ENCODE measurements around the gene TAMM41. TPM values are rescaled to one million over a fixed set of nuclear protein-coding genes. Genes with fewer than 3 reads are reported as not detected.
"Not testable (repeated sequence)": the region's sequence is repeated elsewhere in the genome, so short reads cannot be mapped to it uniquely, and the experiment has no call there.

Gene TAMM41
- 8.6 and 11.0 TPM in 2 replicates for total RNA-seq

- DNase-seq (ENCODE audit: low read depth): peak; percentile 73
- peaks cover 1% of the 10 kb centered on the region for H3K36me3 ChIP-seq (ENCODE audit: control insufficient read depth, insufficient read depth, low read length)
These were observed at the start of gene TAMM41 for GRCh38 chr3:11846281-11847266. TSS of gene TAMM41 (minus strand) at chr3:11846885. CDS start at chr3:11846636, 249 bp downstream.

GRCh38 chr3:11878837-11879236 lies 32.2 kb upstream of the TAMM41 start:
- H3K27me3 ChIP-seq (ENCODE audit: control insufficient read depth, insufficient read depth, low read length): no peaks in the 10 kb centered on the region
- TF ChIP-seq, protein P1, sequence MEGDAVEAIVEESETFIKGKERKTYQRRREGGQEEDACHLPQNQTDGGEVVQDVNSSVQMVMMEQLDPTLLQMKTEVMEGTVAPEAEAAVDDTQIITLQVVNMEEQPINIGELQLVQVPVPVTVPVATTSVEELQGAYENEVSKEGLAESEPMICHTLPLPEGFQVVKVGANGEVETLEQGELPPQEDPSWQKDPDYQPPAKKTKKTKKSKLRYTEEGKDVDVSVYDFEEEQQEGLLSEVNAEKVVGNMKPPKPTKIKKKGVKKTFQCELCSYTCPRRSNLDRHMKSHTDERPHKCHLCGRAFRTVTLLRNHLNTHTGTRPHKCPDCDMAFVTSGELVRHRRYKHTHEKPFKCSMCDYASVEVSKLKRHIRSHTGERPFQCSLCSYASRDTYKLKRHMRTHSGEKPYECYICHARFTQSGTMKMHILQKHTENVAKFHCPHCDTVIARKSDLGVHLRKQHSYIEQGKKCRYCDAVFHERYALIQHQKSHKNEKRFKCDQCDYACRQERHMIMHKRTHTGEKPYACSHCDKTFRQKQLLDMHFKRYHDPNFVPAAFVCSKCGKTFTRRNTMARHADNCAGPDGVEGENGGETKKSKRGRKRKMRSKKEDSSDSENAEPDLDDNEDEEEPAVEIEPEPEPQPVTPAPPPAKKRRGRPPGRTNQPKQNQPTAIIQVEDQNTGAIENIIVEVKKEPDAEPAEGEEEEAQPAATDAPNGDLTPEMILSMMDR (IDR thresholded peaks at IDR 0.05; ENCODE audit: insufficient read depth, low read length, poor library complexity, severe bottlenecking): no peak

More at GRCh38 chr3:11846281-11847266, at the start of gene TAMM41:
- TF ChIP-seq, protein P1 (IDR thresholded peaks at IDR 0.05; ENCODE audit: insufficient read depth, low read length, poor library complexity, severe bottlenecking): peak; percentile 78
- Histone ChIP-seq H3K27me3 (ENCODE audit: control insufficient read depth, insufficient read depth, low read length) (no peaks in the 10 kb centered on the region), H3K4me3 (ENCODE audit: low read depth, low read length) (peak within 1 kb of the TSS; percentile 86)

DNA sequence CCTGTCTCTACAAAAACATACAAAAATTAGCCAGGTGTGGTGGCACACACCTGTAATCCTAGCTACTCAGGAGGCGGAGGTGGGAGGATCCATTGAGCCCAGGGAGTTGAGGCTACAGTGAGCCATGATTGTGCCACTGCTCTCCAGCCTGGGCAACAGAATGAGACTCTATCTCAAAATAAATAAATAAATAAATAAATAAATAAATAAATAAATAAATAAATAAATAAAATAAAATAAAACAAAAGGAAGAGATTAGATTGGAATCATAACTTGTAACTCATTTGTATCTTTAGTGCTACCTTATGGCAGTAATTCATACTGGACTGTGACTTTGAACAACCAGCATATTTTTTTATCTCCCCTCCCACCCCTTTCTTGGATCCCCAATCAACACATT lies 28.0 kb upstream of the TAMM41 start:
- not testable (repeated sequence) for H3K4me3 ChIP-seq (ENCODE audit: low read depth, low read length); H3K27me3 ChIP-seq (ENCODE audit: control insufficient read depth, insufficient read depth, low read length); DNase-seq (ENCODE audit: low read depth); H3K36me3 ChIP-seq (ENCODE audit: control insufficient read depth, insufficient read depth, low read length)

More at GRCh38 chr3:11878837-11879236, 32.2 kb upstream of the TAMM41 start:
- no peak for DNase-seq (ENCODE audit: low read depth)
- no peaks in the 10 kb centered on the region for H3K36me3 ChIP-seq (ENCODE audit: control insufficient read depth, insufficient read depth, low read length)
- H3K4me3 ChIP-seq (ENCODE audit: low read depth, low read length): no peak overlapping the region

GRCh38 chr3:11863739-11864138 lies 17.1 kb upstream of the TAMM41 start:
- H3K36me3 ChIP-seq (ENCODE audit: control insufficient read depth, insufficient read depth, low read length); H3K27me3 ChIP-seq (ENCODE audit: control insufficient read depth, insufficient read depth, low read length); DNase-seq (ENCODE audit: low read depth); H3K4me3 ChIP-seq (ENCODE audit: low read depth, low read length): not testable (repeated sequence)

GRCh38 chr3:11862584-11862983 lies 15.9 kb upstream of the TAMM41 start:
- not testable (repeated sequence) for H3K36me3 ChIP-seq (ENCODE audit: control insufficient read depth, insufficient read depth, low read length); H3K27me3 ChIP-seq (ENCODE audit: control insufficient read depth, insufficient read depth, low read length); H3K4me3 ChIP-seq (ENCODE audit: low read depth, low read length); DNase-seq (ENCODE audit: low read depth)

DNA sequence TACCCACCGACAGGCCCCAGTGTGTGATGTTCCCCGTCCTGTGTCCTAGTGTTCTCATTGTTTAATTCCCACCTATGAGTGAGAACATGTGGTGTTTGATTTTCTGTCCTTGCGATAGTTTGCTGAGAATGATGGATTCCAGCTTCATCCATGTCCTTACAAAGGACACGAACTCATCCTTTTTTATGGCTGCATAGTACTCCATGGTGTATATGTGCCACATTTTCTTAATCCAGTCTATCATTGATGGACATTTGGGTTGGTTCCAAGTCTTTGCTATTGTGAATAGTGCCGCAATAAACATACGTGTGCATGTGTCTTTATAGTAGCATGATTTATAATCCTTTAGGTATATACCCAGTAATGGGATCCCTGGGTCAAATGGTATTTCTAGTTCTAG lies 15.5 kb upstream of the TAMM41 start:
- not testable (repeated sequence) for H3K4me3 ChIP-seq (ENCODE audit: low read depth, low read length); H3K36me3 ChIP-seq (ENCODE audit: control insufficient read depth, insufficient read depth, low read length); DNase-seq (ENCODE audit: low read depth); H3K27me3 ChIP-seq (ENCODE audit: control insufficient read depth, insufficient read depth, low read length)

GRCh38 chr3:11860213-11860612 lies 13.5 kb upstream of the TAMM41 start:
- not testable (repeated sequence) for DNase-seq (ENCODE audit: low read depth); H3K36me3 ChIP-seq (ENCODE audit: control insufficient read depth, insufficient read depth, low read length); H3K4me3 ChIP-seq (ENCODE audit: low read depth, low read length); H3K27me3 ChIP-seq (ENCODE audit: control insufficient read depth, insufficient read depth, low read length)

DNA sequence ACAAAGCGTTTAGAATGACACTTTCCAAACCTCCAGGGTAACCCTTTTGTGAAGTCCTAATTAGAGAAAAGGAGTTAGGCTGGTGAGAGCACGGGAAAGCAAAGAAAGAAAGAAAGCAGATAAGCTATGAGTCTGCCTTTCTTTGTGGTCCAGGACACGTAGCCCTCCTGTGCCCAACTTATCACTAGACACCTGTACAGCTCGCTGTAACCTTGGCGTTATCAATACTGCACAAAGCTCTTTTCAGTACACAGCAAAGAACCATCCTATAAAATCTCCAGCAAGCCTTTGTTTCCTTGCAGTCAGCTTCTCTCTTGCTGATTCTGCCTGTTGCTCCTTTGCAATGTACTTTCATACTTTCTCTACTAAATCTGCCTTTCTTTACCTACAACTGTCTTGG lies 6.8 kb upstream of the TAMM41 start:
- Histone ChIP-seq H3K36me3 (ENCODE audit: control insufficient read depth, insufficient read depth, low read length) (no peaks in the 10 kb centered on the region), H3K27me3 (ENCODE audit: control insufficient read depth, insufficient read depth, low read length) (peaks cover 9% of the 10 kb centered on the region), H3K4me3 (ENCODE audit: low read depth, low read length) (no peak overlapping the region)
- TF ChIP-seq, protein P1 (IDR thresholded peaks at IDR 0.05; ENCODE audit: insufficient read depth, low read length, poor library complexity, severe bottlenecking): no peak
- no peak for DNase-seq (ENCODE audit: low read depth)

All from kidney epithelial cell (primary cell).